GM23338 (cell line): ENCODE data around the gene AEBP2. TPM values are rescaled to one million over a fixed set of nuclear protein-coding genes. Genes with fewer than 3 reads are reported as not detected.
"Not testable (repeated sequence)": the region's sequence is repeated elsewhere in the genome, so short reads cannot be mapped to it uniquely, and the experiment has no call there.

Experiments used
- ATAC-seq: fragments of 200-7000 bp; cut with Tn5 transposase; 3 replicates; pipeline ENCODE4 v1.9.1; 2020
- DNase-seq: peaks from one replicate; pipeline ENCODE4 v3.0.0-alpha.2; 2015; ENCODE audit warnings: low spot score
- H2AFZ ChIP-seq: fragments of 200-600 bp; sonication (generic); 2 replicates; pipeline ENCODE4 v1.8.0; 2016; ENCODE audit warnings: antibody characterized with exemption, mild to moderate bottlenecking, moderate library complexity
- H3F3A ChIP-seq: fragments of 200-600 bp; sonication (generic); replicated peaks from 2 replicates; pipeline ENCODE4 v1.8.0; 2017; ENCODE audit warnings: antibody characterized with exemption, mixed run types, low read depth
- H3K27ac ChIP-seq: fragments of 200-600 bp; sonication (generic); 2 replicates; pipeline ENCODE4 v1.6.1; 2016; ENCODE audit warnings: low read depth
- H3K27me3 ChIP-seq: fragments of 200-600 bp; sonication (generic); 2 replicates; pipeline ENCODE4 v1.8.0; 2016; ENCODE audit warnings: mild to moderate bottlenecking, mixed run types, moderate library complexity; ENCODE audit not compliant: insufficient read depth
- H3K36me3 ChIP-seq: fragments of 200-600 bp; sonication (generic); 2 replicates; pipeline ENCODE4 v1.8.0; 2016; ENCODE audit warnings: mild to moderate bottlenecking; ENCODE audit not compliant: insufficient read depth
- H3K4me1 ChIP-seq: fragments of 200-600 bp; sonication (generic); 2 replicates; pipeline ENCODE4 v1.8.0; 2016; ENCODE audit warnings: mild to moderate bottlenecking, moderate library complexity; ENCODE audit not compliant: insufficient read depth
- H3K4me2 ChIP-seq: fragments of 200-600 bp; sonication (generic); 2 replicates; pipeline ENCODE4 v1.7.1; 2017; ENCODE audit warnings: mixed run types
- H3K4me3 ChIP-seq: fragments of 200-600 bp; sonication (generic); 2 replicates; pipeline ENCODE4 v1.6.1; 2016; ENCODE audit warnings: mixed run types
- H3K79me2 ChIP-seq: fragments of 200-600 bp; sonication (generic); replicated peaks from 2 replicates; pipeline ENCODE4 v1.8.0; 2017; ENCODE audit warnings: mild to moderate bottlenecking; ENCODE audit not compliant: insufficient read depth
- H3K9me2 ChIP-seq: fragments of 200-600 bp; sonication (generic); 2 replicates; pipeline ENCODE4 v1.8.0; 2017; ENCODE audit not compliant: insufficient read depth
- H4K20me1 ChIP-seq: fragments of 200-600 bp; sonication (generic); replicated peaks from 2 replicates; pipeline ENCODE4 v1.8.0; 2017; ENCODE audit warnings: mild to moderate bottlenecking; ENCODE audit not compliant: insufficient read depth
- H3K27ac Mint-ChIP-seq: 2 replicates; pipeline ENCODE4 v1.8.0; 2020; ENCODE audit warnings: inconsistent platforms, mild to moderate bottlenecking, moderate library complexity, mixed read lengths
- H3K27me3 Mint-ChIP-seq: 3 replicates; pipeline ENCODE4 v1.8.0; 2022; ENCODE audit warnings: low read depth, mild to moderate bottlenecking, moderate library complexity, mixed read lengths, inconsistent platforms; ENCODE audit not compliant: insufficient read depth, poor library complexity
- H3K36me3 Mint-ChIP-seq: 3 replicates; pipeline ENCODE4 v1.8.0; 2021; ENCODE audit warnings: low read depth, mild to moderate bottlenecking, inconsistent platforms, moderate library complexity, mixed read lengths
- H3K4me1 Mint-ChIP-seq: 3 replicates; pipeline ENCODE4 v1.8.0; 2020; ENCODE audit warnings: mild to moderate bottlenecking, inconsistent platforms, mixed read lengths
- H3K4me3 Mint-ChIP-seq: 3 replicates; pipeline ENCODE4 v1.8.0; 2021; ENCODE audit warnings: moderate library complexity, mild to moderate bottlenecking, inconsistent platforms, mixed read lengths
- H3K9me3 Mint-ChIP-seq: 3 replicates; pipeline ENCODE4 v1.8.0; 2020; ENCODE audit warnings: moderate library complexity, mild to moderate bottlenecking, inconsistent platforms, mixed read lengths
- CREB1 ChIP-seq: fragments of 250-450 bp; sonication (Bioruptor Pico); IDR thresholded peaks from 2 replicates; pipeline ENCODE4 v1.5.0; 2020; ENCODE audit warnings: low read depth, mild to moderate bottlenecking, moderate library complexity
- CTCF ChIP-seq, 2 experiments: fragments of 200-600 bp in 1 of 2; sonication (generic) in 1 of 2; conservative IDR thresholded peaks; 2 replicates each; pipeline versions ENCODE4 v1.5.1 to v1.6.1; 2016 to 2017; ENCODE audit warnings: antibody characterized with exemption in 2 of 2, low read depth in 2 of 2, mild to moderate bottlenecking in 2 of 2, moderate library complexity in 1 of 2
- JUNB ChIP-seq: IDR thresholded peaks from one replicate; pipeline ENCODE4 v1.6.1; 2016; ENCODE audit warnings: antibody characterized with exemption; ENCODE audit not compliant: unreplicated experiment
- NANOG ChIP-seq: IDR thresholded peaks from 2 replicates; pipeline ENCODE4 v1.6.1; 2016; ENCODE audit warnings: antibody characterized with exemption, borderline replicate concordance
- REST ChIP-seq: IDR thresholded peaks from one replicate; pipeline ENCODE4 v1.6.1; 2018; ENCODE audit warnings: antibody characterized with exemption; ENCODE audit not compliant: unreplicated experiment
- STAT1 ChIP-seq: IDR thresholded peaks from one replicate; pipeline ENCODE4 v1.6.1; 2016; ENCODE audit warnings: antibody characterized with exemption; ENCODE audit not compliant: unreplicated experiment
- ZNF331 ChIP-seq: fragments of 250-450 bp; sonication (Bioruptor Pico); IDR thresholded peaks from 2 replicates; pipeline ENCODE4 v1.5.0; 2020; ENCODE audit warnings: low read depth, mild to moderate bottlenecking, moderate library complexity
- ZNF462 ChIP-seq: fragments of 250-450 bp; sonication (Bioruptor Pico); IDR thresholded peaks from 2 replicates; pipeline ENCODE4 v1.5.0; 2020; ENCODE audit warnings: mild to moderate bottlenecking, moderate library complexity
- polyA plus RNA-seq: library from polyadenylated mRNA; unstranded; fragments of >200 nt; fragmentation: Nextera tagmentation; extraction: Ambion mirVana; gene quantifications from 2 replicates; pipeline ENCODE4 v1.2.1, GENCODE V29; 2016
- total RNA-seq: library from RNA; depleted of rRNA; stranded (reverse); fragments of >200 nt; shearing (Covaris generic); gene quantifications from 2 replicates; pipeline ENCODE4 v1.2.3, GENCODE V29; 2014

AEBP2 gene
- total and polyA plus RNA-seq, 2 experiments from 2014 or later: 39.3 to 48.1 TPM

GRCh38 chr12:19413582-19413981 is 25.7 kb upstream of the AEBP2 start:
- H3K4me3 Mint-ChIP-seq, H3K36me3 ChIP-seq, H4K20me1 ChIP-seq, H3K4me3 ChIP-seq, ATAC-seq, DNase-seq, H3K36me3 Mint-ChIP-seq, H3F3A ChIP-seq, H3K27me3 Mint-ChIP-seq, H3K27ac Mint-ChIP-seq, H3K79me2 ChIP-seq, H3K27ac ChIP-seq, H3K9me2 ChIP-seq, H3K4me2 ChIP-seq, H2AFZ ChIP-seq, H3K27me3 ChIP-seq: not testable (repeated sequence)
- H3K4me1 Mint-ChIP-seq: peaks cover 33% of the 10 kb centered on the region
- peaks cover 30% of the 10 kb centered on the region for H3K4me1 ChIP-seq
- H3K9me3 Mint-ChIP-seq: peaks cover 10% of the 10 kb centered on the region; the same call in 2 of the 3 replicates

GRCh38 chr12:19415563-19415962 is 23.7 kb upstream of the AEBP2 start:
- Mint-ChIP-seq H3K4me1 (peaks cover 16% of the 10 kb centered on the region), H3K27me3 (no peaks in the 10 kb centered on the region), H3K36me3 (no peaks in the 10 kb centered on the region; the same call in 2 of the 3 replicates), H3K9me3 (peaks cover 10% of the 10 kb centered on the region; the same call in 2 of the 3 replicates), H3K27ac (no peak overlapping the region), H3K4me3 (no peak overlapping the region)
- H3K36me3 ChIP-seq: no peaks in the 10 kb centered on the region
- no peak for DNase-seq
- ATAC-seq: no peak
- no peaks in the 10 kb centered on the region for H3K79me2 ChIP-seq
- H3K4me2 ChIP-seq: no peak overlapping the region
- H4K20me1 ChIP-seq: no peaks in the 10 kb centered on the region
- no peak overlapping the region for H3K27ac ChIP-seq
- H3K27me3 ChIP-seq: no peaks in the 10 kb centered on the region
- peaks cover 4% of the 10 kb centered on the region for H3F3A ChIP-seq
- H2AFZ ChIP-seq: no peak overlapping the region
- TF ChIP-seq JUNB: no peak
- TF ChIP-seq ZNF462 (CRISPR knock-in tag): no peak
- no peak for TF ChIP-seq CREB1 (CRISPR knock-in tag)
- TF ChIP-seq REST: no peak
- TF ChIP-seq NANOG: no peak
- no peak for TF ChIP-seq STAT1
- no peak for TF ChIP-seq CTCF (conservative IDR thresholded peaks at IDR 0.05; ENCODE audit: low read depth in 2 of 2)
- TF ChIP-seq ZNF331 (CRISPR knock-in tag): no peak
- H3K4me1 ChIP-seq: peaks cover 14% of the 10 kb centered on the region
- H3K4me3 ChIP-seq: no peak overlapping the region
- H3K9me2 ChIP-seq: no peaks in the 10 kb centered on the region; the same call in 1 of the 2 replicates
